NCI-H748 treated with DMSO at 0.1 percent for 48 hours (cell line): ENCODE data around the gene ADCY6.

Experiments
- DNase-seq: peaks from one replicate; lab custom pipeline; 2025; lab: John Stamatoyannopoulos, UW

ADCY6 gene

DNA sequence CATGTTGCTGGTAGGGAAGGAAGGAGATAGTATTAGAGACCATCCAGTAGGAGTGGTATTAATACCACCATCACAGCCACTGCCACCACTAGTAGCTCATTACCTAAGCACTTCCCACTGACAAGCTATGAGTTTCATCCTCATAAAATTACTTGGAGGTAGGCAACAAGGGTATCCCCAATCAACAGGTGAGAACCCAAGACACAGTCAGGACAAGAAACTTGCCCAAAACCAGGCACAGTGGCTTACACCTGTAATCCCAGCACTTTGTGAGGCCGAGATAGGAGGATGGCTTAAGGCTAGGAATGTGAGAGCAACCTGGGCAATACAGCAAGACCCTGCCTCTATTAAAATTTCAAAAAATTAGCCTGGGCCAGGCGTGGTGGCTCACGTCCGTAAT, 5.5 kb downstream of the ADCY6 start:
- no peak for DNase-seq

GRCh38 chr12:48782457-48783395, 6.2 kb downstream of the ADCY6 start:
- DNase-seq: no peak

- no peak for DNase-seq
These were observed 7.0 kb downstream of the ADCY6 start for GRCh38 chr12:48781750-48782456.

GRCh38 chr12:48780381-48781025, 8.4 kb downstream of the ADCY6 start:
- DNase-seq: no peak

GRCh38 chr12:48779869-48780268, 9.0 kb downstream of the ADCY6 start:
- no peak for DNase-seq

DNA sequence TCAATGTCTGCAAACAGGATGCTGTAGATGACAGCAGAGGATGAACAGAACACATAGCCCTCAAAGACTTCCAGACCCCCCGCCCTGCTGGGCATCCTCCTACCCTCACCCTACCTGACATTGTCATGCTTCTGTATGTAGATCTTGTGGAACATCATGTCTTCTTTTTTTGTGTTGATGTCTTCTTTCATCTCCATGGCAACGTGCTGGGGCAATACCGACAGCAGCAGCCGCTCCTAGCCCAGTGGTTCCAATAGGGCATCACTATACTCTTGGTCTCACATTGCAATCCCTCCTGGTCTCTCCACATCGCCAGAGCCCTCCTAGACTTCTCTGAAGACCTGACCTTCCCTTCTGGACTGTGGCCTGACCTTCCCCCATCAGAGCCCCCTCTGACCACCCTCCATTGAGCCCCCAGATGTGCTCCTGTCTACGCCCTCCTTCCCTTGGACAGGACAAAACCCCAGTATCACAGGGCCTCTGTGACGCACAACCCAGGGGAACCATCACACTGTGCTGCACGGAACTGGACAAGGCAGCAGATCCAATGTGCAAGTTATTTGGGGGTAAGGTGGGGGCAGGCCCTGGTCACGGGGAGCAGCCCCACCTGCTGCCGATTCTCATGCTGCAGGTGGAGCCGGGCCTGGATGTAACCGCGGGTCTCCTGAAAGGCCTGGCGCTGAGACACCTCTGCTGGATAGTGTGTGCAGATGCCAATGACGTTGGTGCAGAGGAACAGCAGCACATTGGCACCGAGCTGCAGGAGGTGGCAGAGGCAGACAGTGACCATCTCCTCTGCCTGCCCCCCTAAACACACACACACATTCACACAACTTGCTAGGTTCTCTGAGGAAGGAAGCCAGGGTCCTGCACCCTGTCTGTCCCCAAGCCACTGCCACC, 11.1 kb downstream of the ADCY6 start:
- no peak for DNase-seq

- DNase-seq: no peak
These were observed 11.9 kb downstream of the ADCY6 start for GRCh38 chr12:48776956-48777355.

DNA sequence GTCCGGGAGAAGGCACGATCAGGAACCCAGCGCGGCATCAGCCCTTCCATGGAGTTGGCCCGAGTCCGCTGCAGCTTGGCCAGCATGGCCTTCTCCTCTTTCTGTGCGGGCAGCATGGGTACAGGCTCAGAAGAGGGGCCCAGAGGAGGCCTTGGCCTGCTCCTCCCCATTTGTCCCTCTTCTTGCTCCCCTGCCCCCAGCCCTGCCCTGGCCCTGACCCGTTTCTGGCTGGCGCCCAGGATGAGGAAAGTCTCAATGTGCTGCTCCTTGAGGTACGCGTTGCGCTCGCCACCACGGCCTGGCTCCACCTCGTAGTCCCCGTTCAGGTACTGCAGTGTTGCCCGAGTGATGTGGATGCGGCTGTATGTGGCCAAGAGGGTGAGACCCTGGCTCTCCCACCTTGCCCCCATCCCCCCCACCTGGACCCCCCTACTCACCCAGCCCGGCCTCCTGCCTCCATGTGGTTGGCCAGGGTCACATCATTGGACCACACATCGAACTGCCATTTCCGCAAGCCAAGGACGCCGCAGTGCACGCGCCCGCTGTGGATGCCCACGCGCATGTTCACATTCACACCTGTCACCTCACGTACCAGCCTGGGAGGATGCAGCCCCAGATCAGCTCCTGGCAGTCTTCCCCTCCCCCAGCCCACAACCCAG, 12.8 kb downstream of the ADCY6 start:
- DNase-seq: no peak

GRCh38 chr12:48775299-48775698, 13.6 kb downstream of the ADCY6 start:
- DNase-seq: no peak

GRCh38 chr12:48774516-48774915, 14.4 kb downstream of the ADCY6 start:
- no peak for DNase-seq

GRCh38 chr12:48773686-48774085, 15.2 kb downstream of the ADCY6 start:
- DNase-seq: no peak

GRCh38 chr12:48771588-48772112, 17.2 kb downstream of the ADCY6 start:
- DNase-seq: no peak

DNA sequence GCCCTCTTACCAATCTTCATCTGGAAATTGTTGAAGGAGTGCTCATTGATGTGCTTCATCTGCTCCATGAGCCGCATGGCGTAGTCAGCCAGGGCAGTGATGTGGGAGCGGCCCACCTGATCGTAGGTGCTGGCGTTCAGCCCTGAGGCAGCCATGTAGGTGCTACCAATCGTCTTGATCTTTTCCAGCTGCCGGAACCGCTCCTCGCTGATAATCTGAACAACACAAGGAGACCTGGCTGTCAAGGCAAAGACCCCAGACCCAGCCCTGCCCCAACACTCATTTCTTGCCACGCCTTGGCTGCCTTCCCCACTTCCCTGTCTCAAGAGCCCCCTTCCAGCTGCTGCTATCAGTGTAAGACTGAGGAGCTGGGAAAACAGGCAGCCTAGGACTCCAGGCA, 18.1 kb downstream of the ADCY6 start:
- DNase-seq: no peak

- no peak for DNase-seq
These were observed 20.2 kb downstream of the ADCY6 start for GRCh38 chr12:48768736-48769135.

DNA sequence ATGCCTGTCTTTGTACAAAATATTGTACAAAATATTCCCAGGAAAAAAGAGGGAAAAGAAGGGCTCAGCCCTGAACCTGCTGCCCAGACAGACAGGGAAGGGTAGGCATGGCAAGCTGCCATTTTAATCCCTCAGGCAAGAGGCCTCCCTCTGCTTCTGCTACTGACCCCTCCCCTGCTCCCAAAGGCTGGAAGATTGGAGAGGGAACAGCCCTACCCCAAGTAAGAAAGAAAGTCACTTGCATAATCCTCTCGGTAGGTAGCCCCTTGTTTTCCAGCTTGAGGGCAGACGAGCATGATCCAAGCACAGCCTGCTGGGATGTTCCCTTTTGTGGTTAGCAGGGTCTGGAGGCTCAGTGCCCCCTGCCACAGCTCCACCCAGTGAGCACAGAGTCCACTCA, 20.7 kb downstream of the ADCY6 start:
- DNase-seq: no peak

- no peak for DNase-seq
These were observed 21.4 kb downstream of the ADCY6 start for GRCh38 chr12:48767521-48767920.

DNA sequence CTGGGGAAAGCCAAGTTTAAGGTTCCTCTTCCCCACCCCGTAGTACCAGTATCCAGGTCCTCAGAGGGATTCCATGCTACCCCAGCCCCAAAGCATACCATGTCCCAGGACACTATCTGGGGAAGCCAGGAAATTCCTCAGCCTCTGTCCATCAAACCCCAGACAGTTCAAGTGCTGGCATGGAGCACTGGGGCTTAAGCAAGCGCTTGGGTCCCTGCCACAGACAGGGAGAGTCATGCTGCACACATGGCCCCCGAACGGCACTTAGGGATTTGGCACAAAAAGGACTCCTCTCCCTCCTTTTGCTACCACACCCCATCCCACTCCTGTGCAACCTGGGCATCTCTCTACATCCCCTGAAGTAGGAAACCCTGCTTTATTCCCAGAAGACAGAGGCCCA, 21.8 kb downstream of the ADCY6 start:
- no peak for DNase-seq

DNA sequence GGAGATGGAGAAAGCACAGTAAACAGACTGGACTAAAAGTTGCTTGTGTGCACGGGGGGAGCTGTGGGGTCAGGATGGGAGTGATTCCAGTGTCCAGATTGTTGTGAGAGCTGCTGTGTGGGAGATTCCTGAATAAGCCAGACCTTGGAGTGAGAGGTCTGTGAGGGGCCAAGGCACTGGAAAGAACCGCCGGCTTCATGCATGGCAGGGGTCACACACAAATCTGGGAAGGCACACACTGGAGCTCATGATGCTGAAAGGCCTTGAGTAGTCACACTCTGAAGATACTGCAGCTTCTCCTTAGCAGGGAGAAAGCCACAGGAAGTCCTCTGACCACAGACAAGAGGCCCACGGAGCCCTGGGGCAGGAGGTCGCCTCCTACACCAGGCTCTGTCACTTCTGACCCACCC, 23.1 kb downstream of the ADCY6 start:
- no peak for DNase-seq

DNA sequence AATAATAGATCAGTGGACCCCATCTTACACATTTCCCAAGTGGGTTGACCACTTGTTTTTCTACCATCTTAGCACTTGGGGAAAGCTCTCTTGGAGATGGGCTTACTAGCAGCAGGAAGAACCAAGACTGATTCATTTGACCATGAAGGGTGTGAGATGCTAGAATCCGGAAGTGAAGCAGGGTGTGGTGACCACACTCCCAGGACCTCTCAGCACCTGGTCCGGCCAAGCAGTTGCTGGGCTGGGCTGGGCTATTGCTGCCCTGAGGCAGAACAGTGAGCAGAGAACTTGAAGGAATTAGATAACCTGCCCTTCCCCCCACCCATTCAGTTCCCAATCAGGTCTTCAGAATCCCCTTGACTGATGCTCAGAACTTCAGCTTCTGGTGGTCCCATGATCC, 24.4 kb downstream of the ADCY6 start:
- no peak for DNase-seq

GRCh38 chr12:48758737-48759136, 30.2 kb downstream of the ADCY6 start:
- DNase-seq: no peak

DNA sequence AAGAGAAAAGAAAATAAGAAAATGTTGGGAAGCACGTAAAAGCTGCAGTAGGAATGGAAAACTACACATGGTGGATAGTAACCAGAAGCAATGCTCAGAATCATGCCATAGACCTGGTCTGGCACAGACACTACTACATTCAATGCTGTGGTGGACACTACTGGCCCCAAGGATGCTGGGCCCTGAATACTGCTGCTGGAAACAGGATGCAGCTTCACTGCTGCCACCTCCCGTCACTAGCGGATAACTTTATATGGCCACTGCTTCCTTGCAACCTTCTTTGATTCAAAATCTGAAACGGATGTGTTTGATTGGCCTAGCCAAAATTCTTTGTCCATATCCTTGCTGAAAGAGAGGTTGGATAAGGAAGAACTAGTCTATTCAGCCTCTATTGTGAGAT, 30.7 kb downstream of the ADCY6 start:
- no peak for DNase-seq
